ENCODE data around the gene IL18R1.

IL18R1 gene

DNA sequence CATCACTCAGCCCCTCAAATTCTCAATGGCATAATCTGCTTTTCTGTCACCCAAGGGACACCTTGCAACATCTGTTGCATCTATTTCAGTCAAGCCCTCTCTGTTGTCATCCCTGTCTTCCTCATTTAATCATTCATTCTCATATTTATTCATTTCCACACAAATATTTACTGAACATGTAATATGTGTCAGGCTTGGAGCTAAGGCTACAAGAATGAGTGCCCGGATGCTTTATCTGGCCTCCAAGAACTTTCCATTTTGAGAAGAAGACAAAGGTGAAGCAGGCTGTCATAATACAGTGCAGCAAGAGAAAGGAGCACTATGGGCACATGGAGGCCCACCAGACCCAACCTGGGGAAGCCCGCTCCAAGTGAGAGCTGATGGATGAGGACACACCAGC is 83.0 kb downstream of the IL18R1 start:
- TF ChIP-seq, protein P1, sequence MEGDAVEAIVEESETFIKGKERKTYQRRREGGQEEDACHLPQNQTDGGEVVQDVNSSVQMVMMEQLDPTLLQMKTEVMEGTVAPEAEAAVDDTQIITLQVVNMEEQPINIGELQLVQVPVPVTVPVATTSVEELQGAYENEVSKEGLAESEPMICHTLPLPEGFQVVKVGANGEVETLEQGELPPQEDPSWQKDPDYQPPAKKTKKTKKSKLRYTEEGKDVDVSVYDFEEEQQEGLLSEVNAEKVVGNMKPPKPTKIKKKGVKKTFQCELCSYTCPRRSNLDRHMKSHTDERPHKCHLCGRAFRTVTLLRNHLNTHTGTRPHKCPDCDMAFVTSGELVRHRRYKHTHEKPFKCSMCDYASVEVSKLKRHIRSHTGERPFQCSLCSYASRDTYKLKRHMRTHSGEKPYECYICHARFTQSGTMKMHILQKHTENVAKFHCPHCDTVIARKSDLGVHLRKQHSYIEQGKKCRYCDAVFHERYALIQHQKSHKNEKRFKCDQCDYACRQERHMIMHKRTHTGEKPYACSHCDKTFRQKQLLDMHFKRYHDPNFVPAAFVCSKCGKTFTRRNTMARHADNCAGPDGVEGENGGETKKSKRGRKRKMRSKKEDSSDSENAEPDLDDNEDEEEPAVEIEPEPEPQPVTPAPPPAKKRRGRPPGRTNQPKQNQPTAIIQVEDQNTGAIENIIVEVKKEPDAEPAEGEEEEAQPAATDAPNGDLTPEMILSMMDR (IDR thresholded peaks at IDR 0.05; ENCODE audit: control insufficient read depth, insufficient read depth, low read depth, low read length, missing control alignments) = no peak
- no peak overlapping the region for H3K4me3 ChIP-seq (ENCODE audit: control insufficient read depth, low read depth, low read length)
- DNase-seq (ENCODE audit: low read depth) = no peak

DNA sequence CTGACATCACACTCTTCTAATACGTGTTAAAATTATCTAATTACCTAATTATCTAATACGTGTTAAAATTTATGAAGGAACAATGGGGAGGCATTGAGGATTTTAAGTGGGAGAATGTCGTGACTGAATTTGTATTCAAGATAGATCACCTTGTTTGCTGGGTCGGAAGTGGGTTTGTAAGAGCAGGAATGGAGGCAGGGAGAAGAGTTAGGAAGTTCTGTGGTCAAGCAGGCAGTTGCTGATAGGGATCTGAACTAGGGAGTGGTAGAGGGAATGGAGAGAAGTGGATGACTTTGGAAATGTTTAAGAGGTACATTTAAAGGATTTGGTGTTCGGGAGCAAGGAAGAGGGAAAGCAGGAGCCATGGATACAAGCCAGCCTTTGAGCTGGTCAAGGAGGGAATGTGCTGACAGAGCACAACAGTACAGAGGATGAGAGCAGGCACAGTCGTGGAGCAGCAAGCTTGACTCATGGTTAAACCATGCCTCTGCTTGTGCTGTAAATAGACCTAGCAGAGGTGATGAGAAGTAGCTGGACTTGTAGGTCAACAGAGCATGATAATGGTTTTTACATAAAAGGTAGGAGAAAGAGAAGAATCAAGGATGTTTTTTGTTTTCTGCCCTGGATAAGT is 83.6 kb downstream of the IL18R1 start:
- no peak overlapping the region for H3K4me3 ChIP-seq (ENCODE audit: control insufficient read depth, low read depth, low read length)
- DNase-seq (ENCODE audit: low read depth) = no peak
- TF ChIP-seq, protein P1 (IDR thresholded peaks at IDR 0.05; ENCODE audit: control insufficient read depth, insufficient read depth, low read depth, low read length, missing control alignments) = no peak

DNA sequence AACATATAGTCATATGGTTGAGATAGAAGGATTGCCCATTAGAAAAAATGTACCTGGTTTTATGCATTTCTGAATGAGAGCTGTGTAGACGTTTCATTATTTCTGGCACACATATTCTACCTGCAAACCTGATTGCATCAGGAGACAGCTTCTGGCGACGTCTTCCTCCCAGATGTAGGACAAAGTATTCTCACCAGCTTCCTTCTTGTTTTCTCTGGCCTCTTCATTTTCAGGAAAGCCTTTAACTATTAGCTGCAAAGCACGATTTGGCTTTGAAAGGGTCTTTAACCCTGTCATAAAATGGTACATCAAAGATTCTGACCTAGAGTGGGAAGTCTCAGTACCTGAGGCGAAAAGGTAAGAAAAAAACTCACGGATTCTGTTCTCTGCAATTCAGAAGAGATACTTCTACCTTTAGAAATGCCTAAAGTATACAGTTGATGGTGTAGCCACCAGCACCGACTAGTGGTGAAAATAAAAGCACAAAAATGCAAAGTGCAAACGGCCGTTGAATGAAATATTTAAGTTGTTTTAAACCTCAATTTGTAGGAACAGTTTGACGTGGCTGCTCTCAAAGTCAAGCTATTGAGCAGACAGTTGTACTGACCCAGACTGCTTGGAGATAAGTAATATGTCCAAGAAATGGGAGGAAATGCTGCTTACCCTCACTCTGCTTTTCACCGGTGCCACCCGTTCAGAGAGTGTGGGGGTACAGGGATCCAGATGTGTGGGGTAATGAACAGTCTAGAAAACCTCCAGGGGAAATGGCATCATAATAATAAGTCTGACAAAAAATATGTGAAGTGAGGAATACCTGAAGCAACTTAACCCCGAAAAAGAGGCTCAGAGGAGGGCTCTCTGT is 87.6 kb downstream of the IL18R1 start:
- TF ChIP-seq, protein P1 (IDR thresholded peaks at IDR 0.05; ENCODE audit: control insufficient read depth, insufficient read depth, low read depth, low read length, missing control alignments) = peak; percentile 65
- peak; percentile 1 for DNase-seq (ENCODE audit: low read depth)
- H3K4me3 ChIP-seq (ENCODE audit: control insufficient read depth, low read depth, low read length) = no peak overlapping the region

DNA sequence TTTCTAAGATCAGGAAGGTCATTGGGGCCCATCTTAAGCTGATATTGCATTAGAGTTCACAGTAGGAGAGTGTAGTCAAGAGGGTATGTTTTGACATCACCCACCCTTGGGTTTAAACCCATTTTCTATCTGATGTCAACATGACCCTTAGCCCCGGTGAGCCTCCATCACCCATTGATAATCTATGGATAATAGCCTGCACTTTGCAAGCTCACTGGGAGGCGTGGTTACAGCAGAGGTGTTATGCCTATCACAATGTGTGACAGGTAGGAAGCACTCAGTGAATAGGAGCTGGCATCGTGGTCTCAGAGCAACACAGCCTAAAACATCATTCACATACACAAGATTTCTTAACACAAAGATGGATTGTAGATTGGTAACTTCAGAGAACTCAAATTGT is 88.6 kb downstream of the IL18R1 start:
- no peak overlapping the region for H3K4me3 ChIP-seq (ENCODE audit: control insufficient read depth, low read depth, low read length)
- DNase-seq (ENCODE audit: low read depth) = no peak
- TF ChIP-seq, protein P1 (IDR thresholded peaks at IDR 0.05; ENCODE audit: control insufficient read depth, insufficient read depth, low read depth, low read length, missing control alignments) = no peak

DNA sequence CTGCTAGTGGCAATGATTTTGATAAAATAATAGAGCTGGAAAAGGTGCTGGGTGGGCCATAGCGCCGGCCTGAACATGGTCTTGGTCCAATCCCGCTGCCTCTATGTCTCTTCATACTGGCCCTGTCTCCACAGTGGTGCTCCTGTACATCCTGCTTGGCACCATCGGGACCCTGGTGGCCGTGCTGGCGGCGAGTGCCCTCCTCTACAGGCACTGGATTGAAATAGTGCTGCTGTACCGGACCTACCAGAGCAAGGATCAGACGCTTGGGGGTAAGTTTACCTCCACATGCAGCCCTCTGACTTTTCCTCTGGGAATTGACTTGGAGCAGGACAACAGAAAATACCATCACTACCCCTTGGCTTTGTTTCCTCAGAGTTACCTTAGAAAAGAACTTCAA is 91.3 kb downstream of the IL18R1 start:
- TF ChIP-seq, protein P1 (IDR thresholded peaks at IDR 0.05; ENCODE audit: control insufficient read depth, insufficient read depth, low read depth, low read length, missing control alignments) = no peak

More for the DNA sequence above, 91.3 kb downstream of the IL18R1 start:
- no peak for DNase-seq (ENCODE audit: low read depth)
- no peak overlapping the region for H3K4me3 ChIP-seq (ENCODE audit: control insufficient read depth, low read depth, low read length)
